Ishikawa (cell line): ENCODE data around the gene SETD1A.

ENCODE experiments used
- CEBPB ChIP-seq: IDR thresholded peaks from 2 replicates; pipeline ENCODE4 v1.6.1; 2012
- CREB1 ChIP-seq: IDR thresholded peaks from 2 replicates; pipeline ENCODE4 v1.6.1; 2012; ENCODE audit warnings: low read depth
- EP300 ChIP-seq: IDR thresholded peaks from 2 replicates; pipeline ENCODE4 v1.6.1; 2012; ENCODE audit warnings: borderline replicate concordance
- MAX ChIP-seq: IDR thresholded peaks from 2 replicates; pipeline ENCODE4 v1.6.1; 2012
- TAF1 ChIP-seq: IDR thresholded peaks from 2 replicates; pipeline ENCODE4 v1.6.1; 2012; ENCODE audit warnings: low read depth, mild to moderate bottlenecking
- YY1 ChIP-seq: IDR thresholded peaks from 2 replicates; pipeline ENCODE4 v1.6.1; 2012; ENCODE audit warnings: low read depth
- TF ChIP-seq, protein P1 (sequence below): IDR thresholded peaks from 2 replicates; pipeline ENCODE4 v1.6.1; 2012; ENCODE audit warnings: low read depth, mild to moderate bottlenecking
- TF ChIP-seq, protein P2 (sequence below): IDR thresholded peaks from 2 replicates; pipeline ENCODE4 v1.6.1; 2012

DNA sequence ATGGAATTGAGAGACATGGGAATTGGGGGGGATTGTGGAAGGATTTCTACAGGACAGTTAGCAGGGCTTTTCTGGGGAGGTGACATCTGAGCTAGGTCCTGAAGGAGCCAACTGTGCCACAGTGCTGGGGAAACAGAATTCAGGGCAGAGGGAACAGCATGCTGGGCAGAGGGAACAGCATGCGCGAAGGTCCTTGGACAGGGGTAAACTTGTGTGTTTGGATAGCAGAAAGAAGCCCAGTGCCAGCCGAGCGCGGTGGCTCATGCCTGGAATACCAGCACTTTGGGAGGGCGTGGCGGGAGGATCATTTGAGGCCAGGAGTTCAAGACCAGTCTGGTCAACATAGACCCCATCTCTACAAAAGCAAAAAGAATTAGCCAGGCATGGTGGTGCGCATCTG, 49.0 kb downstream of the SETD1A start:
- TF ChIP-seq MAX, result no peak
- no peak for TF ChIP-seq EP300
- TF ChIP-seq CREB1, result no peak
- TF ChIP-seq, protein P1, sequence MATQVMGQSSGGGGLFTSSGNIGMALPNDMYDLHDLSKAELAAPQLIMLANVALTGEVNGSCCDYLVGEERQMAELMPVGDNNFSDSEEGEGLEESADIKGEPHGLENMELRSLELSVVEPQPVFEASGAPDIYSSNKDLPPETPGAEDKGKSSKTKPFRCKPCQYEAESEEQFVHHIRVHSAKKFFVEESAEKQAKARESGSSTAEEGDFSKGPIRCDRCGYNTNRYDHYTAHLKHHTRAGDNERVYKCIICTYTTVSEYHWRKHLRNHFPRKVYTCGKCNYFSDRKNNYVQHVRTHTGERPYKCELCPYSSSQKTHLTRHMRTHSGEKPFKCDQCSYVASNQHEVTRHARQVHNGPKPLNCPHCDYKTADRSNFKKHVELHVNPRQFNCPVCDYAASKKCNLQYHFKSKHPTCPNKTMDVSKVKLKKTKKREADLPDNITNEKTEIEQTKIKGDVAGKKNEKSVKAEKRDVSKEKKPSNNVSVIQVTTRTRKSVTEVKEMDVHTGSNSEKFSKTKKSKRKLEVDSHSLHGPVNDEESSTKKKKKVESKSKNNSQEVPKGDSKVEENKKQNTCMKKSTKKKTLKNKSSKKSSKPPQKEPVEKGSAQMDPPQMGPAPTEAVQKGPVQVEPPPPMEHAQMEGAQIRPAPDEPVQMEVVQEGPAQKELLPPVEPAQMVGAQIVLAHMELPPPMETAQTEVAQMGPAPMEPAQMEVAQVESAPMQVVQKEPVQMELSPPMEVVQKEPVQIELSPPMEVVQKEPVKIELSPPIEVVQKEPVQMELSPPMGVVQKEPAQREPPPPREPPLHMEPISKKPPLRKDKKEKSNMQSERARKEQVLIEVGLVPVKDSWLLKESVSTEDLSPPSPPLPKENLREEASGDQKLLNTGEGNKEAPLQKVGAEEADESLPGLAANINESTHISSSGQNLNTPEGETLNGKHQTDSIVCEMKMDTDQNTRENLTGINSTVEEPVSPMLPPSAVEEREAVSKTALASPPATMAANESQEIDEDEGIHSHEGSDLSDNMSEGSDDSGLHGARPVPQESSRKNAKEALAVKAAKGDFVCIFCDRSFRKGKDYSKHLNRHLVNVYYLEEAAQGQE, result no peak
- TF ChIP-seq, protein P2, sequence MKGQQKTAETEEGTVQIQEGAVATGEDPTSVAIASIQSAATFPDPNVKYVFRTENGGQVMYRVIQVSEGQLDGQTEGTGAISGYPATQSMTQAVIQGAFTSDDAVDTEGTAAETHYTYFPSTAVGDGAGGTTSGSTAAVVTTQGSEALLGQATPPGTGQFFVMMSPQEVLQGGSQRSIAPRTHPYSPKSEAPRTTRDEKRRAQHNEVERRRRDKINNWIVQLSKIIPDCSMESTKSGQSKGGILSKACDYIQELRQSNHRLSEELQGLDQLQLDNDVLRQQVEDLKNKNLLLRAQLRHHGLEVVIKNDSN, result no peak
- TF ChIP-seq YY1, result no peak
- no peak for TF ChIP-seq CEBPB
- TF ChIP-seq TAF1, result no peak
